ENCODE data around the gene MKKS. TPM values are rescaled to one million over a fixed set of nuclear protein-coding genes. Genes with fewer than 3 reads are reported as not detected.

MKKS gene
- total RNA-seq, 1 experiment from 2014 or later = 10.6 TPM

DNA sequence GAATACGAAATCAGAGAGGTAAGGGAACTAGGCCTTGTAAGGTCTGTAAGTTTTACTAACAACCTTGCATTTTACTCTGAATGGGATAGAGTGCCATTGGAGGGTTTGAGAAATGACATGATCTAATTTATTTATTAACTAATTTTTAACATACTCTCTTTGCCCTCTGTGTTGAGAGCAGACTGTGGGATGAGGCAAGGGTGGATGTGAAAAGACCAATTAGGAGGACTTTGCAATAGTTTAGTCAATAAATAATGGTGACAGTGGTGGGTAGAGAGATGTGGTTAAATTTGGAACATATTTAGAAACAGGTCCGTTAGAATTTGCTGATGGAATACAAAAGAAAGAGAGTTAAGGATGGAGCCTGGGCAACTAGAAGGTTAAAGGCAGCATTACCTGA, 60.0 kb downstream of the MKKS start:
- no peak overlapping the region for H2AFZ ChIP-seq (ENCODE audit: low read length)
- Mint-ChIP-seq H3K27ac (no peak overlapping the region), H3K4me3 (no peak overlapping the region), H3K27me3 (ENCODE audit: low read depth) (no peaks in the 10 kb centered on the region), H3K4me1 (peaks cover 2 to 18% of the 10 kb centered on the region in 2 experiments; a peak in 2 of 4 replicates), H3K9me3 (peaks cover 21 to 30% of the 10 kb centered on the region in 2 experiments), H3K36me3 (ENCODE audit: insufficient read depth in 1 of 3, low read depth in 3 of 3) (peaks cover 11 to 26% (median 15%) of the 10 kb centered on the region in 3 experiments)
- no peaks in the 10 kb centered on the region for H4K20me1 ChIP-seq (ENCODE audit: control insufficient read depth, insufficient read depth, insufficient read length)
- no peak overlapping the region for H3T11ph ChIP-seq (ENCODE audit: low read length)
- TF ChIP-seq, protein P1, sequence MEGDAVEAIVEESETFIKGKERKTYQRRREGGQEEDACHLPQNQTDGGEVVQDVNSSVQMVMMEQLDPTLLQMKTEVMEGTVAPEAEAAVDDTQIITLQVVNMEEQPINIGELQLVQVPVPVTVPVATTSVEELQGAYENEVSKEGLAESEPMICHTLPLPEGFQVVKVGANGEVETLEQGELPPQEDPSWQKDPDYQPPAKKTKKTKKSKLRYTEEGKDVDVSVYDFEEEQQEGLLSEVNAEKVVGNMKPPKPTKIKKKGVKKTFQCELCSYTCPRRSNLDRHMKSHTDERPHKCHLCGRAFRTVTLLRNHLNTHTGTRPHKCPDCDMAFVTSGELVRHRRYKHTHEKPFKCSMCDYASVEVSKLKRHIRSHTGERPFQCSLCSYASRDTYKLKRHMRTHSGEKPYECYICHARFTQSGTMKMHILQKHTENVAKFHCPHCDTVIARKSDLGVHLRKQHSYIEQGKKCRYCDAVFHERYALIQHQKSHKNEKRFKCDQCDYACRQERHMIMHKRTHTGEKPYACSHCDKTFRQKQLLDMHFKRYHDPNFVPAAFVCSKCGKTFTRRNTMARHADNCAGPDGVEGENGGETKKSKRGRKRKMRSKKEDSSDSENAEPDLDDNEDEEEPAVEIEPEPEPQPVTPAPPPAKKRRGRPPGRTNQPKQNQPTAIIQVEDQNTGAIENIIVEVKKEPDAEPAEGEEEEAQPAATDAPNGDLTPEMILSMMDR (conservative IDR thresholded peaks at IDR 0.05) = no peak
- H2AK5ac ChIP-seq (ENCODE audit: insufficient read length, low read length) = no peak overlapping the region
- H3K79me1 ChIP-seq (ENCODE audit: insufficient read depth, low read depth, low read length, poor library complexity, severe bottlenecking) = no peaks in the 10 kb centered on the region
- no peak overlapping the region for H3K9ac ChIP-seq (ENCODE audit: extremely low read depth, insufficient read length, low read length)
- no peak overlapping the region for H3K18ac ChIP-seq (ENCODE audit: insufficient read length, low read depth, low read length)
- H3K4me1 ChIP-seq (ENCODE audit: insufficient read depth, low read length) = no peaks in the 10 kb centered on the region; the same call in 1 of the 2 replicates
- H3K79me2 ChIP-seq (ENCODE audit: insufficient read depth, low read length) = no peaks in the 10 kb centered on the region
- no peak overlapping the region for H3K4me2 ChIP-seq (ENCODE audit: insufficient read depth, insufficient read length, low read length)
- H2BK5ac ChIP-seq (ENCODE audit: insufficient read length, low read length) = no peak overlapping the region
- no peak overlapping the region for H2BK15ac ChIP-seq (ENCODE audit: low read depth, low read length)
- peaks cover 14% of the 10 kb centered on the region for H3K9me3 ChIP-seq (ENCODE audit: control insufficient read depth, low read depth, low read length)
- H4K91ac ChIP-seq (ENCODE audit: insufficient read length, low read depth, low read length) = no peak overlapping the region
- H3K4ac ChIP-seq (ENCODE audit: low read depth, low read length) = no peak overlapping the region
- no peaks in the 10 kb centered on the region for H3K23me2 ChIP-seq (ENCODE audit: insufficient read length, low read depth, low read length, poor library complexity, severe bottlenecking)
- H4K5ac ChIP-seq (ENCODE audit: insufficient read length, low read depth, low read length) = no peak overlapping the region
- WGBS (ENCODE audit: extremely low coverage, insufficient read length, low lambda C conversion rate) = no CpG with 5 or more reads among the region's 2 CpGs
- no peak overlapping the region for H2BK120ac ChIP-seq (ENCODE audit: low read depth, low read length, poor library complexity, severe bottlenecking)
- DNase-seq = no peak
- H3K27me3 ChIP-seq (ENCODE audit: insufficient read depth, low read length) = no peaks in the 10 kb centered on the region
- H2BK12ac ChIP-seq (ENCODE audit: insufficient read length, low read depth, low read length) = no peak overlapping the region
- no peak overlapping the region for H3K14ac ChIP-seq (ENCODE audit: insufficient read depth, low read length)
- H2BK20ac ChIP-seq (ENCODE audit: low read depth, low read length, poor library complexity, severe bottlenecking) = no peak overlapping the region
- no peak overlapping the region for H3K27ac ChIP-seq (ENCODE audit: insufficient read length, low read depth, low read length)
- no peak overlapping the region for H4K8ac ChIP-seq (replicated peaks; ENCODE audit: insufficient read length, low read depth, low read length)
- no peak overlapping the region for H3K56ac ChIP-seq (ENCODE audit: insufficient read length, low read depth, low read length)
- H3K23ac ChIP-seq (ENCODE audit: insufficient read length, low read depth, low read length) = no peak overlapping the region
